ENCODE measurements around the gene INO80D.

Gene INO80D

GRCh38 chr2:206084439-206084869 is 1.5 kb downstream of the INO80D start (continued):
- TF ChIP-seq HOXD13 (CRISPR knock-in tag; IDR thresholded peaks at IDR 0.05; ENCODE audit: borderline replicate concordance) (no peak), ZIC2 (tag by site-specific recombination; IDR thresholded peaks at IDR 0.05) (no peak), ZBTB17 (tag by site-specific recombination; IDR thresholded peaks at IDR 0.05) (peak; percentile 34; the same call in 1 of the 2 replicates), ZNF449 (tag by site-specific recombination; IDR thresholded peaks at IDR 0.05) (no peak), ZNF2 (tag by site-specific recombination; IDR thresholded peaks at IDR 0.05) (no peak), ZNF555 (tag by site-specific recombination; conservative IDR thresholded peaks at IDR 0.05) (no peak), ZNF335 (tag by site-specific recombination; conservative IDR thresholded peaks at IDR 0.05) (peak; percentile 74), ZFP3 (tag by site-specific recombination; IDR thresholded peaks at IDR 0.05; ENCODE audit: low read depth) (peak; percentile 71; the same call in 1 of the 2 replicates), ZNF37A (tag by site-specific recombination; IDR thresholded peaks at IDR 0.05) (no peak), ZNF169 (tag by site-specific recombination; IDR thresholded peaks at IDR 0.05) (no peak), AEBP2 (tag by site-specific recombination; IDR thresholded peaks at IDR 0.05; ENCODE audit: borderline replicate concordance) (no peak), ZNF843 (tag by site-specific recombination; IDR thresholded peaks at IDR 0.05) (no peak), ZNF548 (tag by site-specific recombination; IDR thresholded peaks at IDR 0.05) (no peak), SCRT2 (tag by site-specific recombination; IDR thresholded peaks at IDR 0.05) (no peak), MEIS1 (CRISPR knock-in tag; IDR thresholded peaks at IDR 0.05; ENCODE audit: borderline replicate concordance) (no peak), ZNF350 (tag by site-specific recombination; IDR thresholded peaks at IDR 0.05) (no peak), ZNF175 (tag by site-specific recombination; IDR thresholded peaks at IDR 0.05) (no peak), ZSCAN4 (tag by site-specific recombination; IDR thresholded peaks at IDR 0.05) (no peak), HOXA7 (CRISPR knock-in tag; IDR thresholded peaks at IDR 0.05; ENCODE audit: borderline replicate concordance) (no peak), GLIS2 (tag by site-specific recombination; IDR thresholded peaks at IDR 0.05) (no peak), RBAK (tag by site-specific recombination; IDR thresholded peaks at IDR 0.05) (no peak), MZF1 (tag by site-specific recombination; IDR thresholded peaks at IDR 0.05; ENCODE audit: borderline replicate concordance) (peak; percentile 92), ZNF830 (tag by site-specific recombination; IDR thresholded peaks at IDR 0.05; ENCODE audit: low read depth) (no peak), ZNF585B (tag by site-specific recombination; IDR thresholded peaks at IDR 0.05) (no peak), ZNF184 (tag by site-specific recombination; IDR thresholded peaks at IDR 0.05) (no peak), WT1 (tag by site-specific recombination; IDR thresholded peaks at IDR 0.05) (peak; percentile 74), ZNF785 (tag by site-specific recombination; IDR thresholded peaks at IDR 0.05) (no peak), ZNF341 (tag by site-specific recombination; IDR thresholded peaks at IDR 0.05; ENCODE audit: low read depth) (peak; percentile 76)
- TF ChIP-seq, protein P1, sequence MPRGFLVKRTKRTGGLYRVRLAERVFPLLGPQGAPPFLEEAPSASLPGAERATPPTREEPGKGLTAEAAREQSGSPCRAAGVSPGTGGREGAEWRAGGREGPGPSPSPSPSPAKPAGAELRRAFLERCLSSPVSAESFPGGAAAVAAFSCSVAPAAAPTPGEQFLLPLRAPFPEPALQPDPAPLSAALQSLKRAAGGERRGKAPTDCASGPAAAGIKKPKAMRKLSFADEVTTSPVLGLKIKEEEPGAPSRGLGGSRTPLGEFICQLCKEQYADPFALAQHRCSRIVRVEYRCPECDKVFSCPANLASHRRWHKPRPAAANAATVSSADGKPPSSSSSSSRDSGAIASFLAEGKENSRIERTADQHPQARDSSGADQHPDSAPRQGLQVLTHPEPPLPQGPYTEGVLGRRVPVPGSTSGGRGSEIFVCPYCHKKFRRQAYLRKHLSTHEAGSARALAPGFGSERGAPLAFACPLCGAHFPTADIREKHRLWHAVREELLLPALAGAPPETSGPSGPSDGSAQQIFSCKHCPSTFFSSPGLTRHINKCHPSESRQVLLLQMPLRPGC (tag by site-specific recombination; IDR thresholded peaks at IDR 0.05): no peak
- TF ChIP-seq, protein P2, sequence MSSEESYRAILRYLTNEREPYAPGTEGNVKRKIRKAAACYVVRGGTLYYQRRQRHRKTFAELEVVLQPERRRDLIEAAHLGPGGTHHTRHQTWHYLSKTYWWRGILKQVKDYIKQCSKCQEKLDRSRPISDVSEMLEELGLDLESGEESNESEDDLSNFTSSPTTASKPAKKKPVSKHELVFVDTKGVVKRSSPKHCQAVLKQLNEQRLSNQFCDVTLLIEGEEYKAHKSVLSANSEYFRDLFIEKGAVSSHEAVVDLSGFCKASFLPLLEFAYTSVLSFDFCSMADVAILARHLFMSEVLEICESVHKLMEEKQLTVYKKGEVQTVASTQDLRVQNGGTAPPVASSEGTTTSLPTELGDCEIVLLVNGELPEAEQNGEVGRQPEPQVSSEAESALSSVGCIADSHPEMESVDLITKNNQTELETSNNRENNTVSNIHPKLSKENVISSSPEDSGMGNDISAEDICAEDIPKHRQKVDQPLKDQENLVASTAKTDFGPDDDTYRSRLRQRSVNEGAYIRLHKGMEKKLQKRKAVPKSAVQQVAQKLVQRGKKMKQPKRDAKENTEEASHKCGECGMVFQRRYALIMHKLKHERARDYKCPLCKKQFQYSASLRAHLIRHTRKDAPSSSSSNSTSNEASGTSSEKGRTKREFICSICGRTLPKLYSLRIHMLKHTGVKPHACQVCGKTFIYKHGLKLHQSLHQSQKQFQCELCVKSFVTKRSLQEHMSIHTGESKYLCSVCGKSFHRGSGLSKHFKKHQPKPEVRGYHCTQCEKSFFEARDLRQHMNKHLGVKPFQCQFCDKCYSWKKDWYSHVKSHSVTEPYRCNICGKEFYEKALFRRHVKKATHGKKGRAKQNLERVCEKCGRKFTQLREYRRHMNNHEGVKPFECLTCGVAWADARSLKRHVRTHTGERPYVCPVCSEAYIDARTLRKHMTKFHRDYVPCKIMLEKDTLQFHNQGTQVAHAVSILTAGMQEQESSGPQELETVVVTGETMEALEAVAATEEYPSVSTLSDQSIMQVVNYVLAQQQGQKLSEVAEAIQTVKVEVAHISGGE (tag by site-specific recombination; conservative IDR thresholded peaks at IDR 0.05; ENCODE audit: low read depth): 0 out of 2 replicates have a peak, but pooled peaks have one; percentile 38
- TF ChIP-seq, protein P3, sequence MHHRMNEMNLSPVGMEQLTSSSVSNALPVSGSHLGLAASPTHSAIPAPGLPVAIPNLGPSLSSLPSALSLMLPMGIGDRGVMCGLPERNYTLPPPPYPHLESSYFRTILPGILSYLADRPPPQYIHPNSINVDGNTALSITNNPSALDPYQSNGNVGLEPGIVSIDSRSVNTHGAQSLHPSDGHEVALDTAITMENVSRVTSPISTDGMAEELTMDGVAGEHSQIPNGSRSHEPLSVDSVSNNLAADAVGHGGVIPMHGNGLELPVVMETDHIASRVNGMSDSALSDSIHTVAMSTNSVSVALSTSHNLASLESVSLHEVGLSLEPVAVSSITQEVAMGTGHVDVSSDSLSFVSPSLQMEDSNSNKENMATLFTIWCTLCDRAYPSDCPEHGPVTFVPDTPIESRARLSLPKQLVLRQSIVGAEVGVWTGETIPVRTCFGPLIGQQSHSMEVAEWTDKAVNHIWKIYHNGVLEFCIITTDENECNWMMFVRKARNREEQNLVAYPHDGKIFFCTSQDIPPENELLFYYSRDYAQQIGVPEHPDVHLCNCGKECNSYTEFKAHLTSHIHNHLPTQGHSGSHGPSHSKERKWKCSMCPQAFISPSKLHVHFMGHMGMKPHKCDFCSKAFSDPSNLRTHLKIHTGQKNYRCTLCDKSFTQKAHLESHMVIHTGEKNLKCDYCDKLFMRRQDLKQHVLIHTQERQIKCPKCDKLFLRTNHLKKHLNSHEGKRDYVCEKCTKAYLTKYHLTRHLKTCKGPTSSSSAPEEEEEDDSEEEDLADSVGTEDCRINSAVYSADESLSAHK (tag by site-specific recombination; IDR thresholded peaks at IDR 0.05): no peak

Data from HEK293 (cell line).